Measurements from ENCODE around the gene SLC49A3.

Gene SLC49A3

DNA sequence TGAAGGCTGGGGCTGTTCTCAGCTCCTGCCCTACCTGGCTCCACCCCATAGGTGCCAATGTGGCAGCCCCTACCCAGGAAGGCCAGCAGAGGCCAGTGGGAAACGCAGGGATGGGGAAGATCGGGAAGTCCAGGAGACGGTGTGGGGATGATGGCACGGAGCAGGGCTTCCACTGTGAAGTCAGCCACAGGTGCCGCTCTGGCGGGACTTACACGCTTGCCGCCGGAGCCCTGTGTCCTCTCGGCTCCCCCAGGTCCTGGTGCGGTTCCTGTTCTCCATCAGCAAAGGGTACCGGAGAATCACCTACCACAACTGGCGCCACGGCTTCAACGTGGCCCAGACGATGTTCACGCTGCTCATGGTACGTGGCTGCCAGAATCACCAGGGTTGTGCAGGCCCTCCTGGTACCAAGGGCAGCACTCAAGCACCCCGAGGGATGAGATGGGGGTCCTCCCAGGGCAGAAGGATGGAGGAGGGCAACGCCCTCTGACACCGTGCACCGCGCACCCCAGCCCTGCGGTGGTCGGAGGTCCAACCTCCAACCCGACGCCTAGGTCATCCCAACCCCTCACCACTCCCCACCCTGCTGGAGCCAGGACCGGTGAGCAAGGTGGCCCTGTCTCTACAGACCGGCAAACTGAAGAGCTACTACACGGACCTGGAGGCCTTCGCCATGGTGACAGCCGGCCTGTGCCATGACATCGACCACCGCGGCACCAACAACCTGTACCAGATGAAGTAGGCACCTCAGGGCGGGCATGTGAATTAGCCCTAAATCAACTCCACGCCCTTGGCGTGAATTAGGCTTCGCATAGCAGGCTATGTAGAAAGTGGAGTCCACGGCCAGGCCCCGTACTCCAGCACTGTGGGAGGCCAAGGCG lies 26.8 kb downstream of the SLC49A3 start:
- no peak overlapping the region for H3K4me3 ChIP-seq (replicated peaks; ENCODE audit: low read depth, low read length)
- TF ChIP-seq CTCF (IDR thresholded peaks at IDR 0.05; ENCODE audit: low read length, missing control alignments): no peak
- no peak for DNase-seq (ENCODE audit: low read depth)

- TF ChIP-seq CTCF (IDR thresholded peaks at IDR 0.05; ENCODE audit: low read length, missing control alignments): no peak
- DNase-seq (ENCODE audit: low read depth): no peak
- no peak overlapping the region for H3K4me3 ChIP-seq (replicated peaks; ENCODE audit: low read depth, low read length)
These were observed 27.7 kb downstream of the SLC49A3 start for GRCh38 chr4:661231-661630.

DNA sequence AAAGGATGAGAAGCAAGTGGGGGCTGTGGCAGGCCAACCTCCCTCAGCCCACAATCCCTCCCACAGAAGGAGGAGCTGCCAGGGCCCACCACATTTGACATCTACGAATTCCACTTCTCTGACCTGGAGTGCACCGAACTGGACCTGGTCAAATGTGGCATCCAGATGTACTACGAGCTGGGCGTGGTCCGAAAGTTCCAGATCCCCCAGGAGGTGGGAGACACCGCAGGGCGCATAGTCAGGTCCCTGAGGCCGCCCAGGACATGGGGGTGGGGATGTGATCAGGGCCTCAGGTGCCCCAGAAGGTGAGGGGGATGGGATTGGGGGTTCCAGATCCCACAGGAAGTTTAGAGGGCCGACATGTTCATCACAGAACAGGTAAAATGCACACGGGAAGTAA lies 28.6 kb downstream of the SLC49A3 start:
- no peak for TF ChIP-seq CTCF (IDR thresholded peaks at IDR 0.05; ENCODE audit: low read length, missing control alignments)

DNA sequence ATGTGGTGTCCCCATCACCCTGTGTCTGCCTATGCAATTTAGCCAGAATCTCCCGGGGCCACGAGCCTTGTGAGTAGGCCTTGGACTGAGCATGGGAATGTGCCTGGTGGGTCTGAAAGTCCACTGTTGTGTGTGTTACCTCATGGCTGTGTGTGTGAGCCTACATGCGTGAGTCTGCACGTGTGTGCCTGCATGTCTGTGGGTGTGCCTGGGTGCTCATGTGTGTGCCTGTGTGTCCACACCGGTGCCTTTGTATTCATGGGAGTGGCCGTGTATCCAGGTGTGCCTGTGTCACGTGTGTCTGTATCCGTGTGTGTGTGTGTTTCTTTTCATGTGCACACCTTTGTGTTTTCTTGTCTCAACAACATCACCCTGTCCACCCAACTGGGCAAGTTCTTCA lies 29.1 kb downstream of the SLC49A3 start:
- TF ChIP-seq CTCF (IDR thresholded peaks at IDR 0.05; ENCODE audit: low read length, missing control alignments): no peak
- no peak for DNase-seq (ENCODE audit: low read depth)
- no peak overlapping the region for H3K4me3 ChIP-seq (replicated peaks; ENCODE audit: low read depth, low read length)

More for the DNA sequence above, 28.6 kb downstream of the SLC49A3 start:
- no peak overlapping the region for H3K4me3 ChIP-seq (replicated peaks; ENCODE audit: low read depth, low read length)
- no peak for DNase-seq (ENCODE audit: low read depth)

GRCh38 chr4:658681-659667 lies 30.0 kb downstream of the SLC49A3 start:
- no peak for DNase-seq (ENCODE audit: low read depth)
- no peak for TF ChIP-seq CTCF (IDR thresholded peaks at IDR 0.05; ENCODE audit: low read length, missing control alignments)
- H3K4me3 ChIP-seq (replicated peaks; ENCODE audit: low read depth, low read length): no peak overlapping the region

DNA sequence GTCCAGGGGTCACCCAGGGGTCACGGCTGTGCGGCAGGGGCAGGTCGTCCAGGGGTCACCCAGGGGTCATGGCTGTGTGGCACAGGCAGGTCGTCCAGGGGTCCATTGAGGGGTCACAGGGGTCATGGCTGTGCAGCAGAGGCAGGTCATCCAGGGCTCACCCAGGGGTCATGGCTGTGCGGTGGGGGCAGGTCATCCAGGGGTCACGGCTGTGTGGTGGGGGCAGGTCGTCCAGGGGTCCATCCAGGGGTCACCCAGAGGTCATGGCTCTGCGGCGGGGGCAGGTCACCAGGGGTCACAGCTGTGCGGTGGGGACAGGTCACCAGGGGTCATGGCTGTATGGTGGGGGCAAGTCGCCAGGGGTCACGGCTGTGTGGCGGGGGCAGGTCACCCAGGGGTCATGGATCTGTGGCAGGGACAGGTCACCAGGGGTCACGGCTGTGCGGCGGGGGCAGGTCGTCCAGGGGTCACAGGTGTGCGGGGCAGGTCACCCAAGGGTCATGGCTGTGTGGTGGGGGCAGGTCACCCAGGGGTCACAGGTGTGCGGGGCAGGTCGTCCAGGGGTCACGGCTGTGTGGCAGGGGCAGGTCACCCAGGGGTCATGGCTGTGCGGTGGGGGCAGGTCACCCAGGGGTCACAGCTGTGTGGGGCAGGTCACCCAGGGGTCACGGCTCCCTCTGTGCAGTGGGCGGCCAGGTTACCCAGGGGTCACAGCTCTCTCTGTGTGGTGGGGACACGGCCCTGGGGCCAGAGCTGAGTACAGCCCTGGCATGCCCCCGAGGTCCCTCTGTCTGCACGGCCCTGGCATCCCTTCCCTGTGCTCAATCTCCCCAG lies 30.9 kb downstream of the SLC49A3 start:
- H3K4me3 ChIP-seq (replicated peaks; ENCODE audit: low read depth, low read length): no peak overlapping the region
- no peak for DNase-seq (ENCODE audit: low read depth)
- TF ChIP-seq CTCF (IDR thresholded peaks at IDR 0.05; ENCODE audit: low read length, missing control alignments): no peak

Data from fibroblast of pulmonary artery (primary cell).